ENCODE data around the gene NFX1. TPM values are rescaled to one million over a fixed set of nuclear protein-coding genes. Genes with fewer than 3 reads are reported as not detected.

NFX1 gene
- total and polyA plus RNA-seq, 4 donors = 13.7 to 27.9 (median 14.6) TPM

GRCh38 chr9:33304362-33304761 is 14.0 kb downstream of the NFX1 start:
- no peak for DNase-seq (ENCODE audit: low spot score)
- H3K36me3 ChIP-seq (ENCODE audit: control insufficient read depth in 4 of 4, insufficient read depth in 3 of 4, low read depth in 1 of 4, low read length in 3 of 4) = peaks cover 19 to 83% (median 74%) of the 10 kb centered on the region in 4 donors
- H3K27me3 ChIP-seq (ENCODE audit: control insufficient read depth in 4 of 4, insufficient read depth in 4 of 4, low read length in 3 of 4) = no peaks in the 10 kb centered on the region
- H3K4me3 ChIP-seq (ENCODE audit: low read depth in 1 of 3, low read length in 3 of 3) = no peak overlapping the region
- H3K27ac ChIP-seq (ENCODE audit: low read depth in 1 of 2, low read length in 2 of 2) = no peak overlapping the region
- no peaks in the 10 kb centered on the region for H3K9me3 ChIP-seq (ENCODE audit: control insufficient read depth in 4 of 4, low read length in 3 of 4)
- TF ChIP-seq RXRA (IDR thresholded peaks at IDR 0.05) (no peak), CTCF (IDR thresholded peaks at IDR 0.05; ENCODE audit: low read depth, low read length, missing input control) (no peak), GABPA (IDR thresholded peaks at IDR 0.05 in 1 of 2, conservative IDR thresholded peaks at IDR 0.05 in 1 of 2) (no peak), YY1 (IDR thresholded peaks at IDR 0.05) (no peak), FOXA1 (IDR thresholded peaks at IDR 0.05) (no peak), MAX (IDR thresholded peaks at IDR 0.05) (no peak), JUND (IDR thresholded peaks at IDR 0.05) (no peak), REST (IDR thresholded peaks at IDR 0.05) (no peak), ZBTB33 (IDR thresholded peaks at IDR 0.05) (no peak), SP1 (IDR thresholded peaks at IDR 0.05) (no peak), RAD21 (IDR thresholded peaks at IDR 0.05) (no peak), ATF3 (IDR thresholded peaks at IDR 0.05) (no peak)
- WGBS = 95% methylated on average over 1 of the region's 1 CpG
- no peak overlapping the region for H3K9ac ChIP-seq (ENCODE audit: low read depth in 1 of 2, low read length in 2 of 2)
- H3K4me1 ChIP-seq (ENCODE audit: control insufficient read depth in 4 of 4, insufficient read depth in 4 of 4, low read length in 3 of 4) = peaks cover 0 to 16% (median 11%) of the 10 kb centered on the region in 4 donors

GRCh38 chr9:33306037-33306436 is 15.7 kb downstream of the NFX1 start:
- H3K36me3 ChIP-seq (ENCODE audit: control insufficient read depth in 4 of 4, insufficient read depth in 3 of 4, low read depth in 1 of 4, low read length in 3 of 4) = peaks cover 19 to 85% (median 76%) of the 10 kb centered on the region in 4 donors
- H3K9ac ChIP-seq (ENCODE audit: low read depth in 1 of 2, low read length in 2 of 2) = no peak overlapping the region
- H3K4me1 ChIP-seq (ENCODE audit: control insufficient read depth in 4 of 4, insufficient read depth in 4 of 4, low read length in 3 of 4) = peaks cover 0 to 3% (median under 1%) of the 10 kb centered on the region in 4 donors
- no peaks in the 10 kb centered on the region for H3K27me3 ChIP-seq (ENCODE audit: control insufficient read depth in 4 of 4, insufficient read depth in 4 of 4, low read length in 3 of 4)
- 73% methylated on average over 3 of the region's 3 CpGs for WGBS
- H3K9me3 ChIP-seq (ENCODE audit: control insufficient read depth in 4 of 4, low read length in 3 of 4) = no peaks in the 10 kb centered on the region
- DNase-seq (ENCODE audit: low spot score) = no peak
- peak overlapping the region in 1 of 2 donors; percentile 71 for H3K27ac ChIP-seq (ENCODE audit: low read depth in 1 of 2, low read length in 2 of 2)
- no peak overlapping the region for H3K4me3 ChIP-seq (ENCODE audit: low read depth in 1 of 3, low read length in 3 of 3)
- TF ChIP-seq ATF3 (IDR thresholded peaks at IDR 0.05) (no peak), HNF4G (IDR thresholded peaks at IDR 0.05) (peak; percentile 8), CTCF (IDR thresholded peaks at IDR 0.05; ENCODE audit: low read depth, low read length, missing input control) (no peak), TAF1 (conservative IDR thresholded peaks at IDR 0.05) (no peak), RXRA (IDR thresholded peaks at IDR 0.05) (no peak), MAX (IDR thresholded peaks at IDR 0.05) (no peak), FOXA2 (IDR thresholded peaks at IDR 0.05) (no peak), HNF4A (conservative IDR thresholded peaks at IDR 0.05) (peak; percentile 10 to 34), REST (IDR thresholded peaks at IDR 0.05) (no peak)

Measured in liver (tissue), 9 donors.